B cell (primary cell): ENCODE results near the gene POLR2J. TPM values are rescaled to one million over a fixed set of nuclear protein-coding genes. Genes with fewer than 3 reads are reported as not detected.

Source experiments
- ATAC-seq: fragments of 200-7000 bp; cut with Tn5 transposase; one replicate; pipeline ENCODE4 v1.10.0; 2021; ENCODE audit warnings: low read depth, mild to moderate bottlenecking, moderate number of reproducible peaks, moderate library complexity
- CTCF ChIA-PET: fragments of 350-600 bp; sonication (Branson Sonifier 250); formaldehyde crosslinking; loops from one replicate; lab custom pipeline; 2021; ENCODE audit warnings: antibody characterized with exemption, inconsistent platforms; lab: Charles Lee
- POLR2A ChIA-PET: fragments of 350-600 bp; sonication (Branson Sonifier 250); formaldehyde crosslinking; loops from one replicate; lab custom pipeline; 2021; ENCODE audit warnings: antibody characterized with exemption; lab: Charles Lee
- DNase-seq: peaks from one replicate; pipeline ENCODE4 v3.0.0; 2013
- H2AFZ ChIP-seq: 2 replicates; pipeline ENCODE4 v1.6.1; 2012; ENCODE audit warnings: mild to moderate bottlenecking, low read depth, low read length; ENCODE audit not compliant: insufficient read depth, poor library complexity, severe bottlenecking
- H3K27ac ChIP-seq, 2 donors: 1 replicate in 1 of 2; 2 replicates in 1 of 2; pipeline ENCODE4 v1.5.1; 2012 to 2013; ENCODE audit warnings: low read length in 2 of 2, mild to moderate bottlenecking in 2 of 2, moderate library complexity in 1 of 2
- H3K27me3 ChIP-seq, 4 experiments: fragments of 200-600 bp in 1 of 4; sonication (generic) in 1 of 4; replicated peaks in 1 of 4; 1 replicate in 2 of 4; 2 replicates in 2 of 4; pipeline versions ENCODE4 v1.6.1 to v1.7.0; 2013 to 2016; ENCODE audit warnings: low read length in 3 of 4, mild to moderate bottlenecking in 2 of 4, mixed read lengths in 1 of 4, moderate library complexity in 1 of 4; ENCODE audit not compliant: insufficient read depth in 4 of 4, control insufficient read depth in 3 of 4; ENCODE audit errors: control extremely low read depth in 1 of 4
- H3K36me3 ChIP-seq, 2 experiments: replicated peaks in 1 of 2; 1 replicate in 1 of 2; 2 replicates in 1 of 2; pipeline versions ENCODE4 v1.6.1 to v1.7.1; 2013; ENCODE audit warnings: low read length in 1 of 2; ENCODE audit not compliant: insufficient read depth in 2 of 2, control insufficient read depth in 1 of 2; ENCODE audit errors: control extremely low read depth in 1 of 2, extremely low read depth in 1 of 2
- H3K4me1 ChIP-seq, 2 donors: fragments of 200-600 bp in 1 of 2; sonication (generic) in 1 of 2; 1 replicate in 1 of 2; 2 replicates in 1 of 2; pipeline versions ENCODE4 v1.5.1 to v1.6.1; 2013 to 2017; ENCODE audit warnings: low read length in 2 of 2; ENCODE audit not compliant: control insufficient read depth in 2 of 2, insufficient read depth in 2 of 2
- H3K4me2 ChIP-seq: replicated peaks from 2 replicates; pipeline ENCODE3; 2012; ENCODE audit warnings: mild to moderate bottlenecking, low read depth, low read length; ENCODE audit not compliant: poor library complexity, severe bottlenecking
- H3K4me3 ChIP-seq, 5 experiments: fragments of 200-600 bp in 1 of 5; sonication (generic) in 1 of 5; 1 replicate in 3 of 5; 2 replicates in 2 of 5; pipeline versions ENCODE4 v1.5.1 to v1.7.0; 2011 to 2016; ENCODE audit warnings: low read length in 4 of 5, mild to moderate bottlenecking in 4 of 5, low read depth in 2 of 5, control low read depth in 1 of 5, moderate library complexity in 1 of 5; ENCODE audit not compliant: insufficient read depth in 1 of 5; ENCODE audit errors: control extremely low read depth in 1 of 5, extremely low read depth in 1 of 5
- H3K79me2 ChIP-seq: fragments of 200-600 bp; sonication (generic); one replicate; pipeline ENCODE4 v1.6.0; 2016; ENCODE audit warnings: low read length; ENCODE audit not compliant: control insufficient read depth, insufficient read depth
- H3K9ac ChIP-seq: fragments of 200-600 bp; sonication (generic); 2 replicates; pipeline ENCODE4 v1.6.1; 2017; ENCODE audit warnings: mild to moderate bottlenecking, low read length, moderate library complexity
- H3K9me3 ChIP-seq, 3 donors: one replicate each; pipeline versions ENCODE4 v1.6.1 to v1.7.1; 2013; ENCODE audit warnings: low read length in 2 of 3; ENCODE audit not compliant: control insufficient read depth in 2 of 3, insufficient read depth in 1 of 3; ENCODE audit errors: control extremely low read depth in 1 of 3
- H4K20me1 ChIP-seq: 2 replicates; pipeline ENCODE4 v1.6.0; 2012; ENCODE audit warnings: mild to moderate bottlenecking, low read length; ENCODE audit not compliant: insufficient read depth, control insufficient read depth, poor library complexity, severe bottlenecking
- H3K27ac Mint-ChIP-seq: one replicate; pipeline ENCODE4 v1.8.0; 2021; ENCODE audit warnings: mixed read lengths
- H3K27me3 Mint-ChIP-seq: one replicate; pipeline ENCODE4 v1.8.0; 2021; ENCODE audit warnings: mixed read lengths
- H3K4me1 Mint-ChIP-seq: one replicate; pipeline ENCODE4 v1.8.0; 2021; ENCODE audit warnings: mixed read lengths
- H3K4me3 Mint-ChIP-seq: one replicate; pipeline ENCODE4 v1.8.0; 2021; ENCODE audit warnings: mixed read lengths
- H3K9me3 Mint-ChIP-seq: one replicate; pipeline ENCODE4 v1.8.0; 2022; ENCODE audit warnings: mixed read lengths; ENCODE audit not compliant: insufficient read depth
- CTCF ChIP-seq: fragments of 200-600 bp; IDR thresholded peaks from one replicate; pipeline ENCODE4 v1.8.0; 2022; ENCODE audit warnings: antibody characterized with exemption, mild to moderate bottlenecking
- EZH2 ChIP-seq: IDR thresholded peaks from 2 replicates; pipeline ENCODE4 v1.6.1; 2012; ENCODE audit warnings: borderline replicate concordance, low read depth, mild to moderate bottlenecking, moderate library complexity, low read length; ENCODE audit not compliant: insufficient read depth, poor library complexity, severe bottlenecking
- WGBS: methylation state at CpG from one replicate; pipeline ENCODE4 v1.1.5; 2013; ENCODE audit warnings: missing lambda C conversion rate; ENCODE audit not compliant: insufficient coverage; 5-methylcytosine and 5-hydroxymethylcytosine counted together
- intact Hi-C: fragments of 100-400 bp; cut with micrococcal nuclease; formaldehyde crosslinking; loops from one replicate; pipeline ENCODE4 v1.10.0; 2022
- polyA plus RNA-seq: library from polyadenylated mRNA; depleted of rRNA; stranded (reverse); fragments of >200 nt; gene quantifications from 2 replicates; pipeline ENCODE4 v1.2.3, GENCODE V29; 2012
- total RNA-seq, 2 donors: library from RNA; stranded (reverse); fragments of 120-200 nt in 1 of 2; gene quantifications; 1 replicate in 1 of 2; 2 replicates in 1 of 2; pipeline versions ENCODE4 v1.2.3 to v1.2.4, GENCODE V29; 2013 to 2022

POLR2J gene
- total and polyA plus RNA-seq, 2 donors (not counting 1 experiment from before 2014, with no cell fraction given): 34.0 to 83.0 TPM

- Histone ChIP-seq H3K4me1 (peaks cover 18 to 27% of the 10 kb centered on the region in 2 donors), H3K36me3 (peaks cover 0 to 45% of the 10 kb centered on the region in 2 experiments), H3K79me2 (peaks cover 39% of the 10 kb centered on the region), H2AFZ (no peak overlapping the region), H3K27me3 (no peaks in the 10 kb centered on the region), H3K4me2 (no peak overlapping the region), H3K27ac (no peak overlapping the region), H3K4me3 (no peak overlapping the region), H4K20me1 (peaks cover 6% of the 10 kb centered on the region), H3K9me3 (no peaks in the 10 kb centered on the region), H3K9ac (no peak overlapping the region)
- TF ChIP-seq CTCF: no peak
- TF ChIP-seq EZH2: no peak
- ChIA-PET CTCF (interaction anchor here (1.1 to 2.3 kb wide), 2 partner anchors 57 to 64 kb away, joined by 3 to 6 read pairs; no protein-coding TSS in a partner anchor), POLR2A (no interaction called here)
- WGBS: 89% methylated on average over 40 of the region's 40 CpGs
- Mint-ChIP-seq H3K4me3 (no peak overlapping the region), H3K27ac (no peak overlapping the region), H3K27me3 (no peaks in the 10 kb centered on the region), H3K4me1 (peaks cover 22% of the 10 kb centered on the region), H3K9me3 (no peaks in the 10 kb centered on the region)
- no peak for ATAC-seq
- intact Hi-C loops: no loop called here
- no peak for DNase-seq
Measured at GRCh38 chr7:102468478-102469350, 10.0 kb downstream of the POLR2J start.
